GM18519 (cell line): ENCODE data around the gene MRPS30.
"Not testable (repeated sequence)": the region's sequence is repeated elsewhere in the genome, so short reads cannot be mapped to it uniquely, and the experiment has no call there.

ENCODE experiments used
- ATAC-seq: cut with Tn5 transposase; IDR thresholded peaks from one replicate; pipeline ENCODE4 v1.9.1; 2021; ENCODE audit warnings: mild to moderate bottlenecking, moderate library complexity; ENCODE audit not compliant: unreplicated experiment, low FRiP score

The MRPS30 gene

DNA sequence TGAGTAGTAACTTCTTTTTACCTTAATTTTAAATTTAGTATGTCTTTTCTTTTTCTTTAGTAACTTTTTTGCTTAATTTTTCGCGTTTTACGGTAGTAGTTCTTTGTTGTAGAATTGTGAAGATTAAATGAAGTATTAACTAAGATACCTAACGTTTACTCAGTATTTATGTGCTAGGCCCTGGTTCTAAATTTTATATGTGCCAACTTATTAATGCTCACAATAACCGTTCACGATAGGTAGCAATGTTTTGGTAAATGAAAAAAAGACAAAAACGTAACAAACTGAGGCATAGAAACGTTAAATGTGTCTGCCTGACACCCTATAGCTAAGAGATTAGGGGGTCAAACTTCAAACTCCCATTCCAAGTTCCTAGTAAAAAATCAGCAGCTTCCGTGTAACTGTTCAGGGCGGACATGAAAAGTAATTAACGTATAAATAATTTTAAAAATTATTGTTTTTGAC lies 1.2 kb downstream of the MRPS30 start:
- ATAC-seq = no peak

DNA sequence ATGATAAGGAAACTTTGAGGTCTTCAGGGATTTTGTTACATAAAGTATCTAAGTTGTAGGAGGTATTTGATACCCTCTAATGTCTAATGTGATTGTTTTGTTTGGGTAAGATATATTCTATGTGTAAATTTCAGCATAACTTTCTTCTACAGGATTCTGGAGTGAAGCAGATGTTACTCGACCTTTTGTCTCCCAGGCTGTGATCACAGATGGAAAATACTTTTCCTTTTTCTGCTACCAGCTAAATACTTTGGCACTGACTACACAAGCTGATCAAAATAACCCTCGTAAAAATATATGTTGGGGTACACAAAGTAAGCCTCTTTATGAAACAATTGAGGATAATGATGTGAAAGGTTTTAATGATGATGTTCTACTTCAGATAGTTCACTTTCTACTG lies 6.0 kb downstream of the MRPS30 start:
- ATAC-seq = no peak

DNA sequence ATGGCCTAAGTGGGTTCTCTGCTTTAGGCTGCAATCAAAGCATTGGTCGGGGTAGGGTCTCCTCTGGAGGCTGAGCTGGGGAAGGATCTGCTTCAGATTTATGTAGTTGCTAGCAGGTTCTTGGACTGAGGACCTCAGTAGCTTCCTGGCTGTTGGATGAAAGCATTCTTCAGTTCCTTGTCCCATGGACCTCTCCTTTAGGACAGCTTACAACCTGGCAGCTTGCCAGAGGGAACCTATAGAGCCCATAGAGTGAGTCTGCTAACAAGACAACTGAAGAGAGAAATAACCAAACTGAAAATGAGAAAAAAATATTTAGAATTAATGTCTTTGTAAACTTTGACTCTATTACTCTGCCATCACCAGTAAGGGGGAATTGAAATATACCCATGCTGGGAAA lies 12.4 kb downstream of the MRPS30 start:
- ATAC-seq = no peak

DNA sequence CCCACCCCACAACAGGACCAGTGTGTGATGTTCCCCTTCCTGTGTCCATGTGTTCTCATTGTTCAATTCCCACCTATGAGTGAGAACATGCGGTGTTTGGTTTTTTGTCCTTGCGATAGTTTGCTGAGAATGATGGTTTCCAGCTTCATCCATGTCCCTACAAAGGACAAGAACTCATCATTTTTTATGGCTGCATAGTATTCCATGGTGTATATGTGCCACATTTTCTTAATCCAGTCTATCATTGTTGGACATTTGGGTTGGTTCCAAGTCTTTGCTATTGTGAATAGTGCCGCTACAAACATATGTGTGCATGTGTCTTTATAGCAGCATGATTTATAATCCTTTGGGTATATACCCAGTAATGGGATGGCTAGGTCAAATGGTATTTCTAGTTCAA lies 15.9 kb downstream of the MRPS30 start:
- not testable (repeated sequence) for ATAC-seq

DNA sequence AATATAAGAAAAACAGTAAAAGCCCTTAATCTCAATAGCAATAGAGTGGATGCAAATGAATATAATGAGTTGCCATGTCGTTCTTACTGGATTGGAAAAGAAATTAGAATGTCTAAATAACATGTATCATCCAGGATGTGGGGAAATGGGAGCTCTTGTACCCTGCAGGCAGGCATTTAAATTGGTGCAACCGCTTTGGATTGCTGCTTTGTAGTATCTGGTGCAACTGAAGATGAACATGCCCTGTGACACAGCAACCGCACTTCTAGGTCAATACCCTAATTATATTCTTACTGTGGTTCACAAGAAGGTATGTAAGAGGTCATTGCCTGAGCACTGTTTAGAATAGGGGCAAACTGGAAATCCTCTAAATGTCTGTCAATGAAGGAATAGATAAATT lies 18.9 kb downstream of the MRPS30 start:
- ATAC-seq = no peak

DNA sequence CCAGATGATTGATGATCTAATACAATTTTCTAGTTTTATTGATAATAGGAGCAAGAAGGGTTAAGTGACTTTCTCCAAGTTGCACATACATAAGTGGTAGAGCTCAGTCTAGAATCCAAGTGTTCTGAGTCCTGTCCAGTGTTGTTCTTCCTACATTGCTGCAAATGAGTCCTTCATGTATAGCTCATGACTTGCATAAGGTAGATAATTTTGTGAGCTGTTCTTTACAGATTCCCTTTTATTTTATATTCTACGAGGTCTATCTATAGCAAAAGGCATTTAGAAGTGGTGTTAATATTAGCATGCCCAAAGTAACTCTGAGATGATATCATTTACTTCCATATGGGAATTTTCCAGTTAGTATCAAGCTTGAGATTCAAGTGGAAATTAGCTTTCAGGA lies 20.0 kb downstream of the MRPS30 start:
- no peak for ATAC-seq

DNA sequence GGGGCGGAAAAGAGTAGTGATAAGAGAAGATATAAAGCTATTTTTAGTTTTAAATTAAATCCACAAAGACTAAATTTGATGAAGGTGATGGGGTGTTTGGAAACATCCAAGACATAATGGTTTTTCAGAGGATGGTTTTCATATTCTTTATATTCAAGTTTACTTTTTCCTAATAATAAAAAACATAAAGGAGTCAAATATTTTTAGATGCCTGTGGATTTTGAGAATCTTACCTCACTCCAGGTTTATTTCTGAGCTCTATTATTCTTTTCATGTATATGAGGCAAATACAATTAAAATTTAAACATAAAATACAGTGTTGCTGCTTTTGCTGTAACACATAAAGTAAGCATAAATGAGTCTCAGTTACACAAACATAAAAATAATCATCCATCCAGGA lies 22.2 kb downstream of the MRPS30 start:
- no peak for ATAC-seq

DNA sequence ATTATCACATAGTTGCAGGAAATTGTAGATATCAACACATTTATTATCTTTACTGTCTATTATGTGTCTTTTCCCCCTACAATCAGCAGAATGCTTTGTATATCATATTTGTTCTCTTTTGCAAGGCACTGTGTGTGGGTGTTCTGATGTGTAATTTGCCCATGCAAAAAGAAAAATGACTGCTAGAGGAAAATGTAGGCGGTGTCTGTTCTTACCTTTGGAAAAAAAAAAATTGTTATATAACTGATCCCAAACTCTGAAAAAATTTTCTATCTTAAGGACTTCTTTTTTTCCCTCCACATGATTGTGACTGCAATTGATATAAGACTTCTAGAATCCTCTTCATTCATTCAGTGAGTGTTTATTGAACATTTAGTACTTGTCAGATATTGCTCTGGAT lies 24.5 kb downstream of the MRPS30 start:
- no peak for ATAC-seq

DNA sequence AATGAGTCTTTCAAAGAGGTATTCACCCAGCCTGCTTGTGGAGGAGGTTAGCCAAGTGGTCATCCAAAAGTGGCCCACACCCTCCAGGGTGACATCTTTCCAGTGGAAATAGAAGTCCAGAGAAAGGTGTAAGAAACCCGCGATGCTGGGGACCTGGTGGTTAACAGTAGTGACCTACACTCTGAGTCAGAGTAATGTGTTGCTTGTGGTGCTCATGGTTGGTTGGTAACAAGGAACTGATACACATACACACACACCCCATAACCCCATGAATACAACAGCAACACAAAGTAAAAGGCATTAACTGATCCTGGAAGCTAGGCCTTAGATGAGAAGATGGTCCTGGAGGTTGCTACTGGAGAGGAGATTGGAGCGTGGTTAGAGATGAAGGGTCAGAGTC lies 26.9 kb downstream of the MRPS30 start:
- no peak for ATAC-seq

DNA sequence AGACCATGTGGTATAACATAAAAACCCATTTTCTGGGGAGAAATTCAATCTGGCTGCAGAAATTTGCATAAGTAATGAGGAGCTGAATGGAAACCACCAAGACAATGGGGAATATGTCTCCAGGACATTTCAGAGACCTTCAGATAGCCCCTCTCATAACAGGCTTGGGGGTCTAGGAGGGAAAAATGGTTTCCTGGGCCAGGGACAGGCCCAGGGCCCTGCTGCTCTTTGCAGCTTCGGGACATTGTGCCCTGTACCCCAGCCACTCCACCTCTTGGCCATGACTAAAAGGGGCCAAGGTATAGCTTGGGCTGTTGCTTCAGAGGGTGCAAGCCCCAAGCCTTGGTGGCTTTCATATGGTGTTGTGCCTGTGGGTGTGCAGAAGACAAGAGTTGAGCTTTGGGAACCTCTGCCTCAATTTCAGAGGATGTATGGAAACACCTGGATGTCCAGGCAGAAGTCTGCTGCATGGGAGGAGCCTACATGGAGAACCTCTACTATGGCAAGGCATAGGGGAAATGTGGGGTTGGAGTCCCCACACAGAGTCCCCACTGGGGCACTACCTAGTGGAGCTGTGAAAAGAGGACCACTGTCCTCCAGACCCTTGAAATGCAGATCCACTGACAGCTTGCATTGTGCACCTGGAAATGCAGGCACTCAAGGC lies 30.4 kb downstream of the MRPS30 start:
- ATAC-seq = no peak

DNA sequence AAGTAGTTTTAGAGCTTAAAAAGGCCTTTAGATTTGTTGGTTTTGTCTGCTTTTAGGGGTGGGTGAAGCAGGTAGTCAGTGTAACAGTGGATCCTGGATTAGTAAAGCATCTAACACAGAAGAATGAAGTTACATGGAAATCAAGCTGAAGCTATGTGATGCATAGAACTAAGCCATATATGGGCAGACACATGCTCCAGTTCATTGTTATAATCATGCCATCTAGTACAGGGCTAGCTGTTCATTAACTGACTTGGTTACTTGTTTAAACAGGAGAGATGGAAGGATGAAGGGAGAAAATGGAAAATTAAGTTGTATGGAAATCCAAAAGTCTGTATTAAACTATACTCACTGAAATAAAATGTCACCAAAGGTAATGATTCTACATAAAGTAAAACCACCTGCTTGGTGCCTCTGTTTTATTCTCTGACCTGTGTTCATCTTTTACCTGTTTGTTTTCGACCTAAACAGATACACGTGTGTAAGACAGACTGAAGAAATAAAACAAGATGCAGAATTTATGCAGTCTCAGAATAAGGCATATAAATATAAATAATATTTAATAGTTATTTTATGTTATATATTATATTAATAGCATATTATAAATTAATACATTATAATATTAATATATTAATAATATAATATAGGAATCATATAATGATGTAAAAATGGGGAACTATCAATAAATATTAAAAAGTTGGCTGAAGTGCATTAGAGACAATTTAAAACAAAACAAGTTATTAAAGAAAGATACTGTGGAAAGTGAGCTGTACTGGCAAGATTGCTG lies 33.9 kb downstream of the MRPS30 start:
- no peak for ATAC-seq

DNA sequence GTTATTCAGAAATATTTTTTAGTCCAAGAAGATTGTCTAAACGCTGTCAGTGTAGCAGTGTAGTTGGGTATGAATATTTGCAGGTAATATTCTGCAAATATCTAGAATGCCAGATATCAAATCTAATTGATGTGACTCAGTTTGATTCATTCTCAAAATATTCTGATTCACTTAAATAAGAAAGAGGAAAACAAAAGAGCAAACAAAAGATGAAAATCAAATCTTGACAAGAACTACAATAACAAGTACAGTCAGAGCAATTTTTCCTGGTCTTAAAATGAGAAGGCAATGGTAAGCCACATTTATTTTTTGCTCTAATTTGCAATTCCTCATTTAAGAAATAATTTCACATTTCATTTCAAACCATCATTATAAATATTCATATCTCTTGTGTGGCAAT lies 36.0 kb downstream of the MRPS30 start:
- ATAC-seq = no peak

DNA sequence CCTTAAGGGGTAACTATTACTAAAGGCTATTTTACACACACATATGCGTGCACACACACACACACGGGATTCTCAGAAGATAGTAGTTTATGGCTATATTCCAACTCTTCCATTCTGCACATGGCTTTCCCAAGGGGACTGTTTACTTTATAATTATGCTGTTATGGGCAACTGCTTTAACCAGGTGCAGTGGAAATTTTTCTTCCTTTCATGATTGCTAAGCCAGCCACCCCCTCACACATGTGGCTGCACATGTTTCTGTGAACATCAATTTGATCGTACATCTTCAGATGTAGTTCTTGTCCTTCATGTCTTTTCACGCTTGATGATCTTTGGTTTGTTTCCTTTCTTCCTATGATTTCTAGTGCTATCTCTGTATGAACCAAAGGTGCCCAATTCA lies 37.0 kb downstream of the MRPS30 start:
- ATAC-seq = no peak

DNA sequence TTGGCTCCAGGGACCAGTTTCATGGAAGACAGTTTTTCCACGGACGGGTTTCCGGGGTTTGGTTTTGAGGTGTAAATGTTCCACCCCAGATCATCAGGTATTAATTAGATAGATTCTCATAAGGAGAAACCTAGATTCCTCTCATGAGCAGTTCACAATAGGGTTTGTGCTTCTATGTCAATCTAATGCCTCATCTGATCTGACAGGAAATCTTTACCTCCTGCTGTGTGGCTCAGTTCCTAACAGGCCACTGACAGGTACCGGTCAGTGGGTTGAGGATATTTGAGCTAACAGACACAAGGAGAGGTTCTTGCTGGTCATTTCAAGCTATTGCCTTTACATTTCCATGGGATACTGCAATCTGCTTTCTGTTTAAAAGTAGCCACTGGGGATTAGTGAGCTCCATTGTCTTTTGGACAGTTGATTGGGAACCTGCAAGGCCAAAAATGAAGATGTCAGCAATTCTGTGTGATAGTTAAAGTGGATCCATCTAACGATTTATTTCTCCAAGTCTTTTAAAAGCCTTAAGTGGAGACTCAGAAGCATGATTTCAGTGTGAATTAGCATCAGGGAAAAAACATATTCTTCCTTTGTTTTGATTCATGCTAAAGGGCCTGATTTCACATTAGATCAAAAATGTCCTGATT lies 38.6 kb downstream of the MRPS30 start:
- ATAC-seq = no peak

DNA sequence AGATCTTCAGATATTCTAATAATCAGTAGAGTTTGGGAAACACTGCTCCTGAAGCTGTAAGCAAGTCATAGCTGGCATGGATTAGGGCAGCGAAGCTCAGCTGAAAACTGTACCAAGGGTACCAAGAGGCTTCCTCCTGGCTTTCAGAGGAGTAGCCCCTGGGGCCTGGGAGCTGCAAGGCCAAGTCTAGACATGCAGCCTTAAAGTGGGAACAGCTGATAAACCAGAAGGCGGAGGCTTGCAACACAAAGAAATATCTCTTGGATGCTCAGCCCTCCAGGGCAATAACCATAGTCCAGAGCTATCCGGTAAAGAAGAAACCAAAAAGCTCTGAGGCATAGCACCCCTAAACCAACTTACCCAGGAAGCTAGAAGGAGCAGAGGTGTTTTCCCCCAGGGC lies 51.5 kb downstream of the MRPS30 start:
- ATAC-seq = no peak

DNA sequence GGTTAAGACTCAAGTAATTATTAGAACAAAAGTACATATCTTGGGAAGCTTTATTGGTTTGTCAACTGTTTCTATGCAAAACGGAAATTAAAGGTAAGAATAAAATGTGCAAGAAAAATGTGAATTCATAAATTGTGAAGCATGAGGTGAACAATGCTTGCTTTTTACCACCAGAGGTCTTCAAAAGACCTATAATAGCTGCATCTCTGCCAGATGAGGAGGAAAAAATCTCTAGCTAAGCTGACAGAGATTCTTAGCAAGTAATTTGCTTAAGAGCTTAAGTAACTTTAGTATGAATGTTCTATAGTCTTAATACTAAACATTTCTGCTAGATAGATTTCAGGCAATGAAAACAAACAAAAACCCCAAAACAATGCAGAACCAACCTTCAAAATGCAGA lies 54.1 kb downstream of the MRPS30 start:
- ATAC-seq = peak; percentile 77
